Stimulated activated naive CD8-positive, alpha-beta T cell treated with anti-CD3 and anti-CD28 coated beads, Interleukin-15, Interleukin-2, amounts not matched to agents 100 ng/mL and 50 ng/mL, for 24 hours (primary cell): ENCODE data around the gene IPO9.

ENCODE experiments used
- H3K27ac Mint-ChIP-seq: one replicate; pipeline ENCODE4 v1.8.0; 2021; ENCODE audit warnings: mild to moderate bottlenecking, mixed read lengths
- H3K27me3 Mint-ChIP-seq: one replicate; pipeline ENCODE4 v1.8.0; 2021; ENCODE audit warnings: mixed read lengths
- H3K36me3 Mint-ChIP-seq: one replicate; pipeline ENCODE4 v1.8.0; 2021; ENCODE audit warnings: low read depth, mixed read lengths
- H3K4me1 Mint-ChIP-seq: one replicate; pipeline ENCODE4 v1.8.0; 2021; ENCODE audit warnings: low read depth, mixed read lengths
- H3K4me3 Mint-ChIP-seq: one replicate; pipeline ENCODE4 v1.8.0; 2021; ENCODE audit warnings: mild to moderate bottlenecking, mixed read lengths
- H3K9me3 Mint-ChIP-seq: one replicate; pipeline ENCODE4 v1.8.0; 2021; ENCODE audit warnings: mixed read lengths

Gene IPO9

DNA sequence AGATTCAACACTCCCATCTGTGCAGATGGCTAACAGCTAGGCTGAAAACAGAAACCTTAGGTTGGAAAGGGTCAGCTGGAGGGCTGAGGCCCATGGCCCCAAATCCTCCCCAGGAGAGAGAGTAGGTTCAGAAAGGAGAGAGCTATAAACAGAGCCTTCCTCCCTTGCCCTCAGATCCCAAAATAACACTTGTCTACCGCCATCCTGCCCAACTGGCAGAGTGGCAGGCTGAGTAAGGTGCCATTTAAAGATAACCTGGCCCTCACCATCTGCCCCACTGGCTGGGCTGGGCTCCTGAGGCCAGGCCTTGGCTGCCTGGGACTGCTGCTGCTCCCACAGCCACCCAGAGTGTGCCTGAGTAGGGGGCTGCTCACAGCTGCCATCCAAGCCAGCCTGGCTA, 55.5 kb downstream of the IPO9 start:
- Mint-ChIP-seq H3K4me3 (no peak overlapping the region), H3K9me3 (no peaks in the 10 kb centered on the region), H3K4me1 (peaks cover 12% of the 10 kb centered on the region), H3K27me3 (peaks cover 22% of the 10 kb centered on the region), H3K36me3 (peaks cover 1% of the 10 kb centered on the region), H3K27ac (no peak overlapping the region)

DNA sequence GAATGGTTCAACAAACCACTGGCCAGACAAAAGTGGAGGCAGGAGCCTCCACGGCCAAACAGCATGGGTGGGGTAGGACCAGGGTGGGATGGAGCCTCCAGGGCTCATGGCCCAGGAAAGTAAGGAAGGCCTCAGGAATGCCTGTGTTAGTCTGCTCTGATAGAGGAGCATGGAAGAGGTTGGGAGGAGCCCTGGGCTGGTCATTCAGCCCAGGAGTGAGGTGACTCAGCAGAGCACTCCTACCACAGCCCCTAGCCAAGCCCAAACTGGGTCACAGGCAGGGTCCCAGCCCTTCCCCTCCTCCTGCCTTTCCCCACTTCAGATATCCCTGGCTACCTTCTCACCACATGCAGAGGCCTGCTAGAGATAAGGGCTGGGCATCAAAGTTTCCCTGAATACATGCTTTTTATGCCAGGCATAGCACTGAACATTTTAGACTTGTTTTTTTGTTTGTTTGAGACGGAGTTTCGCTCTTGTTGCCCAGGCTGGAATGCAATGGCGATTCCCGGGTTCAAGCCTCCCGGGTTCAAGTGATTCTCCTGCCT, 56.6 kb downstream of the IPO9 start:
- Mint-ChIP-seq H3K4me3 (no peak overlapping the region), H3K9me3 (no peaks in the 10 kb centered on the region), H3K36me3 (no peaks in the 10 kb centered on the region), H3K27me3 (peaks cover 29% of the 10 kb centered on the region), H3K27ac (no peak overlapping the region), H3K4me1 (peaks cover 14% of the 10 kb centered on the region)

DNA sequence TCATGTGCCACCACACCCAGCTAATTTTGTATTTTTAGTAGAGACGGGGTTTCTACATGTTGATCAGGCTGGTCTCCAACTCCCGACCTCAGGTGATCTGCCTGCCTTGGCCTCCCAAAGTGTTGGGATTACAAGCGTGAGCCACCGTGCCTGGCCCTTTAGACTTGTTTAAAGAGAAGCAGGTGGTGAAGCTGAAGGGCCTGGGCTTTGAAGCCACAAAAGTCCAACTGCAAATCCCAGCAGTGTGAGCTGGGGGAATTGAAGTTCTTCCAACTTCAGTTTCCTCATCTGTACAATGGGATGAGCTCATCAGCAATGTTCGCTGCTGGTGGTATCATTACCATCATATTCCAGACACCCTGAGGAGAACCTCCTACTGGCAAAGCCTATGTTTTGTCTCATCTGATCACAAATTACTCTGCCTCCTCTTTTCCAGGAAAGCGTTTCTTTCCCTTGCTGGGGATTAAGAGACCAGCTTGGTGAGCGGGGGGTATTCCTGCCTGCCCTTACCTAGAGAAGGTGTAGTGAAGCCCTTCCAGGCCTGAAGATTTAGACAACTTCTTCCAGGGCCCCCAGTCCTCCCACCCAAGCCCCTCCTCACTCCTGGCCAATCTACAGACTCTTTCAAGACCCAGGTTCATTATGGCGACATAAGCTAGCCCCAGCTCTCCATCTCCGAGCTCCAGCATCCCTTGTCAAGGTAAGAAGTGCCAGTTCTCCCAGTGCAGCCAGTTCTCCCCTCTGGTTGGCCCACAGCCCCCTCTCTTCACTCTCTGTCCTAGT, 57.3 kb downstream of the IPO9 start:
- Mint-ChIP-seq H3K27me3 (peaks cover 32% of the 10 kb centered on the region), H3K9me3 (no peaks in the 10 kb centered on the region), H3K27ac (no peak overlapping the region), H3K36me3 (no peaks in the 10 kb centered on the region), H3K4me1 (peaks cover 14% of the 10 kb centered on the region), H3K4me3 (no peak overlapping the region)

DNA sequence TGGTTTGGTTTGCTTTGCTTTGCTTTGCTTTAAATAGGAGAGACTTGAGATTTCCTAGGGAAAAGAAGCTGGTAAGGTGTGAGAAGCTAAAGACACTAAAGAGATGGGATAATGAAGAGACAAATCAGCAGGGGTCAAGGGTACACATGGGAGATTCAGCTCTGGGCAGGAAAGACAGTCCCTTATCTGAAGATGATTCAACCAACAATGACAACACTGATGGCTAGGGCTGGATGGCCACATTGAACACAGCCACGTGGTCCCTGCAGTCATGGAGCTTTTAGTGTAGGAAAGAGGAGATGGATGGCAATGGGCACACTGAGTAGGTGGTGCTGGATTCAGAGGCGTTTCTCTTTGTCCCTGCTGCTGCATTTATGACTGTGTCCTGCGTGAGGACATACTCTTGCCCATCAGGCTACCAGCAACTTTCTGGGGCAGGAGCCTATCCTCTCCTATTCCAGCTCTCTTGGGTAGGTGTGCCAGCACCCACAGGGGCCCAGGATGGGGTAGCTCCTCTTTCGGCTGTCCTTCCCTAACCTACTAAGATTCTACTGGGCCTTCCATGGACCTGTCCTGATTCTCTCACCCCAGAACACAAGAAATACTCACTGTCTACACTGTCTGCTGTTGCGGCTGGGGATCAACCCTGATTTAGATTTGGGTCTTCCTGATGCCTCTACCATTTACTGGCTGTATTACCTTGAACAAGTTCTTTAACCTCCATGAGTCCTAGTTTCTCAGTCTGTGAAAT, 58.3 kb downstream of the IPO9 start:
- no peak overlapping the region for H3K27ac Mint-ChIP-seq
- no peaks in the 10 kb centered on the region for H3K36me3 Mint-ChIP-seq
- no peaks in the 10 kb centered on the region for H3K9me3 Mint-ChIP-seq
- no peak overlapping the region for H3K4me3 Mint-ChIP-seq
- peaks cover 37% of the 10 kb centered on the region for H3K27me3 Mint-ChIP-seq
- H3K4me1 Mint-ChIP-seq = peaks cover 14% of the 10 kb centered on the region

DNA sequence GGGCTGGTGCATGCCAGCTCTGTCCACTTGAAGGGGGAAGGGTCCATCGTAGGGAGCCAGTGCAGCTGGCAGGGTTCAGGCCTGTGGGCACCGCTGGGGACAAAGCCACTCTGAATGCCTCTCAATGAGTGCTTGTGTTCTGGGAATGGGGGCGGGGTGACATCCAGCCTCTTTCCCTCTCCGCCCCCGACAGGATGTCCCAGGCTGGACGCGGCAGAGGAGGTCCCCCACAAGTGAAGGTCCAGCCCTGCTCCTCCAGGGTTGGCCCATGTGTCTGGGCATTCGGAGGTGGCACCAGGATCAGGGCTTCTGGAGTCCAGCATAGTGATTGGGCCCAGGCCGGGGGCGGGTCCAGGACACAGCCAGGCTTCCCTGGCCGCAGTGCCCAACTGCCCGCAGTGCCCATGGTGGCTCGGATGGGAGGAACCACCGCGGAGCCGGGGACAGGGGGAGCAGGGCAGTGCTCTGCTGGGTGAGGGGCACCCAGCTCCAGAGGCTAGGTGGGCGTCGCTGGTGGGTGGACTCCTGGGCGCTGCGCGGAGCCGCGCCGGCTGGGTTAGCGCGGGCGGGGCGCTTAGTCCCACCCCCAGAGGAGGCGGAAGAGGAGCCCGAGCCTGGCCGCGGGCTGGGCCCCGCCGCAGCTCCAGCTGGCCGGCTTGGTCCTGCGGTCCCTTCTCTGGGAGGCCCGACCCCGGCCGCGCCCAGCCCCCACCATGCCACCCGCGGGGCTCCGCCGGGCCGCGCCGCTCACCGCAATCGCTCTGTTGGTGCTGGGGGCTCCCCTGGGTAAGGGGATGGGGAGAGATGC, 59.5 kb downstream of the IPO9 start, which contains the start of gene SHISA4:
TSS of gene SHISA4 (plus strand) at position 617 of the 808 bp plus-strand sequence. CDS start at position 714, 97 bp downstream.
- H3K9me3 Mint-ChIP-seq = no peaks in the 10 kb centered on the region
- peaks cover 12% of the 10 kb centered on the region for H3K4me1 Mint-ChIP-seq
- no peak within 1 kb of the TSS for H3K27ac Mint-ChIP-seq
- H3K36me3 Mint-ChIP-seq = no peaks in the 10 kb centered on the region
- H3K27me3 Mint-ChIP-seq = peaks cover 42% of the 10 kb centered on the region
- peak within 1 kb of the TSS; percentile 49 for H3K4me3 Mint-ChIP-seq

DNA sequence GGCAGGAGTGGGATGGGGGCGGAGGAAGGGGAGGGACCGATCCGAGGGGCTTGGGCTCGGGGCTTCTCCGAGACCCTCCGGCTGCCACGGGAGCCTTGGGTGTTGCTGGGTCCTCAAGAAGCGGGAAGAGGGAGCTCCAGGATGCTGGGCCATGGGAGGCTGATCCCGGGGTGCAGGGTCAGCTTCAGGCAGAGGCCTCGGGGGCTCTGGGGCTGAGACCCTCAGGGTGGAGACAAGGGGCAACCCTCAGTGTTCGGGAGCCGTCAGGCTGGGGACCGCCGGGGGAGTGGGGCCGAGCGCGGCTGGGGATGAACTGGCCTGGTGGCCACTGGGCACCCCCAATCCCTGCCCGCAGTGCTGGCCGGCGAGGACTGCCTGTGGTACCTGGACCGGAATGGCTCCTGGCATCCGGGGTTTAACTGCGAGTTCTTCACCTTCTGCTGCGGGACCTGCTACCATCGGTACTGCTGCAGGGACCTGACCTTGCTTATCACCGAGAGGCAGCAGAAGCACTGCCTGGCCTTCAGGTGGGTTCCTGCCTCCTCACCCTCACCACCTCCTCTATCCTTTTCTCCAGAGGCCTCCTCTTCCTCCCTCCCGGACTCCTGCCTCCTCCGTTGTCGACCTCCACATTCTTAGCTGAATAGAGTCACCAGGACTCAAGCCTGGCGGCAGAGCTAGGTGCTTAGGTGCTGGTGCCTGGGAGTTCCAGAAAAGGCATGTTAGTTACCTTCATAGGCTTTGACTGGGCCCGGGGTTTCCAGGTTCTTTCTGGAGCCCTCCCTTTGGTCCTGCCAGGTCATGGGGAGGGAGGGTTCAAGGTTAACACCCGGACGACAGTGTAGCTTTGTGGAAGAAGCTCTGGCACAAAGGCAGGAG, 60.4 kb downstream of the IPO9 start:
- Mint-ChIP-seq H3K4me1 (peaks cover 7% of the 10 kb centered on the region), H3K27me3 (peaks cover 49% of the 10 kb centered on the region), H3K36me3 (no peaks in the 10 kb centered on the region), H3K4me3 (peak overlapping the region; percentile 49), H3K9me3 (no peaks in the 10 kb centered on the region), H3K27ac (no peak overlapping the region)

DNA sequence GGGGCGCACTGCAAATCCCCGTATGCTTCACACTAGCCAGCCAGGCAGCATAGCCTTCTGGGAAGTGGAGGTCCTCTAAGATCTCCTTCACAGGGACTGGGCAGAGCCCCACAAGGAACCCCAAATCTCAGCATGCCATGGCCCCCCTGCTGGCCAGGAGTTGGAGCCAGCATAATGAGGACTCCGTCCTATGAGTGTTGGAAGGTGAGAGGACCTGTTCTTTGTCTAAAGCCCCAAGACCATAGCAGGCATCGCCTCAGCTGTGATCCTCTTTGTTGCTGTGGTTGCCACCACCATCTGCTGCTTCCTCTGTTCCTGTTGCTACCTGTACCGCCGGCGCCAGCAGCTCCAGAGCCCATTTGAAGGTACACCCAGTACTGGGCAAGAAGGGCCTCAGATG, 61.3 kb downstream of the IPO9 start:
- Mint-ChIP-seq H3K4me1 (peaks cover 7% of the 10 kb centered on the region), H3K27me3 (peaks cover 45% of the 10 kb centered on the region), H3K36me3 (no peaks in the 10 kb centered on the region), H3K4me3 (no peak overlapping the region), H3K9me3 (no peaks in the 10 kb centered on the region), H3K27ac (no peak overlapping the region)

DNA sequence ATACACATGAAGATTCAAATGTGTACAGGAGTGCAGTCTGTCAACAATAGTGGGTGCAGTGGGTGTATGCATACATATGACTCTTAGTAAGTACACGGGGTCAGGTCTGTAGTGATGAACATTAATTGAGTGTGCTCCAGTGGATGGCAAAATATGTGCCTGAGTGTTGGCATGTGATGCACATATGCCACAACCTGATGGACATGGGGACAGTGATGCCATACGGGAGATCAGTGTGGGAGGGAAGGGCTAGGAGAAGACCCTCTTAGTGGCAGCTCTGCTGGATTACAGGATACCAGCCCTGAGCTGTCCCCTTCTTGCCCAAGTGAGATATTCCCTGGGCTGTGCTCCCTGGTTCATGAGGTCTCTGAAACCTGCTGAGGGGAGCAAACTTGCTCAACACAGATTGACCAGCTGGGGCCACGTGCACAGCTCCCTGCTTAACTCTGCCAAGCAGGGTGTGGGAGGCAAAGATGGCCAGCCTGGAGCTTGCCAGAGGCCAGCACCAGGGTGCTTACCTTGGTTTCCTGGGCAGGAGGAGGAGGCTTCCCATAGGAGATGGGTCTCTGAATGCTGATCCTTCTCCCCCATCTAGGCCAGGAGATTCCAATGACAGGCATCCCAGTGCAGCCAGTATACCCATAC, 62.0 kb downstream of the IPO9 start:
- Mint-ChIP-seq H3K27ac (no peak overlapping the region), H3K36me3 (no peaks in the 10 kb centered on the region), H3K4me1 (peaks cover 8% of the 10 kb centered on the region), H3K9me3 (no peaks in the 10 kb centered on the region), H3K27me3 (peaks cover 44% of the 10 kb centered on the region), H3K4me3 (no peak overlapping the region)

DNA sequence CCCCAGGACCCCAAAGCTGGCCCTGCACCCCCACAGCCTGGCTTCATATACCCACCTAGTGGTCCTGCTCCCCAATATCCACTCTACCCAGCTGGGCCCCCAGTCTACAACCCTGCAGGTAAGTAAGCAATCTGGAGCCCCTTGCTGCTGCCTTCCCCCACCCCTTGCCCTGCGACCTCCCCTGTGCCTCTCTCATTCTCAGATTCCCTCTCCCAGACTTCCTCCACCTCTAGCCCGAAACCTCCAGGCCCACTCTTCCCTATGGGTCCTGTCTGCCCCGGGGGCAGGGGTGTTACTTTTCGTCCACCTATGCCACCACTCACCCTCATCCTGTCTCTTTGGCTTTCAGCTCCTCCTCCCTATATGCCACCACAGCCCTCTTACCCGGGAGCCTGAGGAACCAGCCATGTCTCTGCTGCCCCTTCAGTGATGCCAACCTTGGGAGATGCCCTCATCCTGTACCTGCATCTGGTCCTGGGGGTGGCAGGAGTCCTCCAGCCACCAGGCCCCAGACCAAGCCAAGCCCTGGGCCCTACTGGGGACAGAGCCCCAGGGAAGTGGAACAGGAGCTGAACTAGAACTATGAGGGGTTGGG, 62.6 kb downstream of the IPO9 start:
- Mint-ChIP-seq H3K4me3 (no peak overlapping the region), H3K36me3 (no peaks in the 10 kb centered on the region), H3K9me3 (no peaks in the 10 kb centered on the region), H3K4me1 (peaks cover 12% of the 10 kb centered on the region), H3K27me3 (peaks cover 44% of the 10 kb centered on the region), H3K27ac (no peak overlapping the region)

DNA sequence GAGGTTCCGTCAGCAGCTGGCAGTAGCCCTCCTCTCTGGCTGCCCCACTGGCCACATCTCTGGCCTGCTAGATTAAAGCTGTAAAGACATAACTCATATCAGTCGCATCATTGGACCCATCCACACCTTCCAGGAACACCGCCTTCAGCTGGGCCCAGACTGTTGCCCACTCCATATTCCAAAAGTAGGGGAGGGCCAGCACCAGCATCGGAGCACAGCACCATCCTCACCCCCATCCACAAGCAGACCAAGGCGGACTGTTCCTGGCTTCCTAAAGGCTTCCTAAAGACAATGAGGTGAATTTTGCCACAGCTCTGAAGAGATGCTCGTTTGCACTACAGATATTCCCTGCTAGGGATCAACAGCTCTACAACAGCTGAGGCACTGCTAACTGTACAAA, 63.3 kb downstream of the IPO9 start:
- Mint-ChIP-seq H3K36me3 (no peaks in the 10 kb centered on the region), H3K27me3 (peaks cover 38% of the 10 kb centered on the region)

DNA sequence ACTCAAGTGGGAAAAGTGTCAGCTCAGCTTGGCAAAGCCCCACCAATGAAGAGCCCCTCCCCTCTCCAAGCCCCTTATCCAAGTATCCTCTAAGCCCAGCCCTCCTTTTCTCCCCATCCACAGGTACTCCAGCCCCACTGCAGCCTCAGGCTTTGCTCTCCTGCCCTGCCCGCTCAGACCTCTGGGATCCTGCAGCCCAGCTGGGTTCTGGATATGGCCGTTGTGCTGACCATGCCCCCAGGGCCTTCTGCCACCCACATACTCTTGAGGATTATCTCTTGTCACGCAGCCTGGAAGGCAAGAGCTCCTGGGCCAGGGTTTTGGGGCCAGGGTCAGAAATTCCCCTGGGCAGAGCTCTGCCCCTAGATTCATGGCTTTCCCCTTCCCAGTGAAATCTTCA, 64.5 kb downstream of the IPO9 start:
- no peak overlapping the region for H3K4me3 Mint-ChIP-seq
- H3K27me3 Mint-ChIP-seq = peaks cover 29% of the 10 kb centered on the region
- H3K27ac Mint-ChIP-seq = no peak overlapping the region
- peaks cover 9% of the 10 kb centered on the region for H3K4me1 Mint-ChIP-seq
- no peaks in the 10 kb centered on the region for H3K9me3 Mint-ChIP-seq
- no peaks in the 10 kb centered on the region for H3K36me3 Mint-ChIP-seq

More for the DNA sequence above, 63.3 kb downstream of the IPO9 start:
- H3K9me3 Mint-ChIP-seq = no peaks in the 10 kb centered on the region
- no peak overlapping the region for H3K27ac Mint-ChIP-seq
- no peak overlapping the region for H3K4me3 Mint-ChIP-seq
- H3K4me1 Mint-ChIP-seq = peaks cover 12% of the 10 kb centered on the region

DNA sequence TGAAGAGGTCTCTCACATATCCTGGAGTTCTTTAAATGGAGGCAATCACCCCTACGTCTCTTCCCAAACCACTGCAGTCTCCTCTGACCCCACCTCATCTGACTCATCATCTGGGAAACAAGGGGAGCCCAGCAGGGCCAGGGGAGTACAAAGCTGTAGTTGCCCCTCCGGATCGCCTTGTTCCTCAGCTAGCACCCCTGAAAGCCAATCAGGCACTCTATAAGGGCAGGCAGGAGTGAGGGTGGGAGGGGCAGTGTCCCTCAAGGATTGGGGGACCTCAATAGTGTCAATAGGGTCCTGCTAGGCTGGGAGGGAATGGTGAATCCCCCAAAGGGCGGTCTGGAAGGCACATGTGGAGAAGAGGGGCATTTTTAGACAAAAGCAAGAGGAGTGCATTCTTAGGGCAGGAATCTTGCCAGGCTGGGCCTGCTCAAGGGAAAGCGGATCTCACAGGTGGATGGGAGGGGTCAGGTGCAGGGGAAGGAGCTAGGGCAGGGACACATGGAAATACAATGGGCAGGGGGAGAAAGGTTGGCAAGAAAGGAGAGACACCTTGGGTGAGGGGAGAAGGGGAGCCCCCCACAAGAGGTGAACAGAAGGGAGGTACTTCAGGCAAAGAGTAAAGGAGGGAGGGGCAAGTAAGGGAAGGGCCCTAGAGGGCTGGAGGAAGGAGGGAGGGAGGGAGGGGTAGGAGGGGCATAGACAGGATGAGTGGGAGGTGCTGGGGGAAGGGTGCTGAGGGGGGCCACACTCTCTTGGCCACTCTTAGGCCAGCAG, 65.6 kb downstream of the IPO9 start:
- no peaks in the 10 kb centered on the region for H3K36me3 Mint-ChIP-seq
- H3K4me1 Mint-ChIP-seq = peaks cover 7% of the 10 kb centered on the region
- H3K27ac Mint-ChIP-seq = no peak overlapping the region
- H3K27me3 Mint-ChIP-seq = peaks cover 26% of the 10 kb centered on the region
- H3K9me3 Mint-ChIP-seq = no peaks in the 10 kb centered on the region
- no peak overlapping the region for H3K4me3 Mint-ChIP-seq
